ENCODE data around the gene CPNE8.
"Not testable (repeated sequence)": the region's sequence is repeated elsewhere in the genome, so short reads cannot be mapped to it uniquely, and the experiment has no call there.

Gene CPNE8

GRCh38 chr12:38746744-38747143 lies 158.6 kb downstream of the CPNE8 start:
- H3K4me3 ChIP-seq (ENCODE audit: low read depth, low read length), result no peak overlapping the region
- TF ChIP-seq CTCF (IDR thresholded peaks at IDR 0.05; ENCODE audit: low read depth, low read length, missing control alignments), result no peak
- DNase-seq (ENCODE audit: low read depth), result no peak

GRCh38 chr12:38745601-38746000 lies 159.8 kb downstream of the CPNE8 start:
- no peak overlapping the region for H3K4me3 ChIP-seq (ENCODE audit: low read depth, low read length)
- DNase-seq (ENCODE audit: low read depth), result no peak
- TF ChIP-seq CTCF (IDR thresholded peaks at IDR 0.05; ENCODE audit: low read depth, low read length, missing control alignments), result no peak

GRCh38 chr12:38744041-38744440 lies 161.3 kb downstream of the CPNE8 start:
- H3K4me3 ChIP-seq (ENCODE audit: low read depth, low read length), result no peak overlapping the region
- DNase-seq (ENCODE audit: low read depth), result no peak

GRCh38 chr12:38742496-38742895 lies 162.9 kb downstream of the CPNE8 start:
- not testable (repeated sequence) for H3K4me3 ChIP-seq (ENCODE audit: low read depth, low read length); DNase-seq (ENCODE audit: low read depth)

More at GRCh38 chr12:38744041-38744440, 161.3 kb downstream of the CPNE8 start:
- no peak for TF ChIP-seq CTCF (IDR thresholded peaks at IDR 0.05; ENCODE audit: low read depth, low read length, missing control alignments)

GRCh38 chr12:38736821-38737220 lies 168.6 kb downstream of the CPNE8 start:
- TF ChIP-seq CTCF (IDR thresholded peaks at IDR 0.05; ENCODE audit: low read depth, low read length, missing control alignments), result no peak
- H3K4me3 ChIP-seq (ENCODE audit: low read depth, low read length), result no peak overlapping the region

GRCh38 chr12:38732761-38733160 lies 172.6 kb downstream of the CPNE8 start:
- DNase-seq (ENCODE audit: low read depth), result no peak
- no peak for TF ChIP-seq CTCF (IDR thresholded peaks at IDR 0.05; ENCODE audit: low read depth, low read length, missing control alignments)
- H3K4me3 ChIP-seq (ENCODE audit: low read depth, low read length), result no peak overlapping the region

More at GRCh38 chr12:38736821-38737220, 168.6 kb downstream of the CPNE8 start:
- DNase-seq (ENCODE audit: low read depth), result no peak

GRCh38 chr12:38728894-38729293 lies 176.5 kb downstream of the CPNE8 start:
- no peak for DNase-seq (ENCODE audit: low read depth)
- no peak for TF ChIP-seq CTCF (IDR thresholded peaks at IDR 0.05; ENCODE audit: low read depth, low read length, missing control alignments)
- H3K4me3 ChIP-seq (ENCODE audit: low read depth, low read length), result no peak overlapping the region
